Endodermal cell (in vitro differentiated cells): ENCODE results near the gene PSMB5. TPM values are rescaled to one million over a fixed set of nuclear protein-coding genes. Genes with fewer than 3 reads are reported as not detected.
"Not testable (repeated sequence)": the region's sequence is repeated elsewhere in the genome, so short reads cannot be mapped to it uniquely, and the experiment has no call there.

Source experiments
- DNase-seq: peaks from one replicate; pipeline ENCODE4 v3.0.0-alpha.2; 2017
- H3K27ac ChIP-seq: 2 replicates; pipeline ENCODE4 v1.5.1; 2013; ENCODE audit warnings: mild to moderate bottlenecking, low read depth, low read length, moderate library complexity
- H3K27me3 ChIP-seq: 2 replicates; pipeline ENCODE4 v1.6.1; 2013; ENCODE audit warnings: mild to moderate bottlenecking, low read length, moderate library complexity; ENCODE audit not compliant: insufficient read depth, control insufficient read depth, poor library complexity, severe bottlenecking
- H3K36me3 ChIP-seq: 2 replicates; pipeline ENCODE4 v1.7.0; 2013; ENCODE audit warnings: mild to moderate bottlenecking, low read length, moderate library complexity; ENCODE audit not compliant: control insufficient read depth, insufficient read depth
- H3K4me1 ChIP-seq: one replicate; pipeline ENCODE4 v1.7.0; 2013; ENCODE audit warnings: low read length; ENCODE audit not compliant: control insufficient read depth, insufficient read depth
- H3K4me3 ChIP-seq: 2 replicates; pipeline ENCODE4 v1.5.1; 2013; ENCODE audit warnings: mild to moderate bottlenecking, low read length, moderate library complexity
- H3K9ac ChIP-seq: 2 replicates; pipeline ENCODE4 v1.6.1; 2013; ENCODE audit warnings: mild to moderate bottlenecking, low read length, moderate library complexity; ENCODE audit not compliant: poor library complexity, severe bottlenecking; ENCODE audit errors: extremely low read depth
- H3K9me3 ChIP-seq: 2 replicates; pipeline ENCODE4 v1.6.1; 2013; ENCODE audit warnings: mild to moderate bottlenecking, low read length, moderate library complexity; ENCODE audit not compliant: control insufficient read depth
- H3K27ac Mint-ChIP-seq: 2 replicates; pipeline ENCODE4 v1.8.0; 2020; ENCODE audit warnings: mixed read lengths
- H3K27me3 Mint-ChIP-seq: 2 replicates; pipeline ENCODE4 v1.8.0; 2021; ENCODE audit warnings: mild to moderate bottlenecking, mixed read lengths; ENCODE audit not compliant: insufficient read depth
- H3K36me3 Mint-ChIP-seq: 2 replicates; pipeline ENCODE4 v1.8.0; 2020; ENCODE audit warnings: low read depth, mixed read lengths
- H3K4me1 Mint-ChIP-seq: 2 replicates; pipeline ENCODE4 v1.8.0; 2020; ENCODE audit warnings: mixed read lengths
- H3K4me3 Mint-ChIP-seq: 2 replicates; pipeline ENCODE4 v1.8.0; 2020; ENCODE audit warnings: mild to moderate bottlenecking, moderate library complexity, mixed read lengths
- H3K9me3 Mint-ChIP-seq: 2 replicates; pipeline ENCODE4 v1.8.0; 2020; ENCODE audit warnings: mild to moderate bottlenecking, mixed read lengths
- CTCF ChIP-seq: fragments of 200-600 bp; sonication (generic); conservative IDR thresholded peaks from 2 replicates; pipeline ENCODE4 v1.5.0; 2021; ENCODE audit warnings: antibody characterized with exemption, mild to moderate bottlenecking
- WGBS, 2 experiments: methylation state at CpG; one replicate each; pipeline versions ENCODE4 v1.1.5 to v1.1.7; 2013; ENCODE audit warnings: missing lambda C conversion rate in 2 of 2, mixed read lengths in 1 of 2; ENCODE audit not compliant: insufficient coverage in 1 of 2, insufficient read length in 1 of 2; 5-methylcytosine and 5-hydroxymethylcytosine counted together
- total RNA-seq, 2 donors: library from RNA; stranded (reverse); fragmentation: NEBNext Ultra II Directional in 1 of 2; extraction: Animal tissue kit (Norgen Biotek cat#: 25700) in 1 of 2; gene quantifications; 2 replicates in 1 of 2; 3 replicates in 1 of 2; pipeline ENCODE4 v1.2.1, GENCODE V29; 2021

PSMB5 gene
- total RNA-seq, 2 donors from 2014 or later: 227 to 257 TPM

- Histone ChIP-seq H3K27me3 (no peaks in the 10 kb centered on the region), H3K9me3 (no peaks in the 10 kb centered on the region), H3K36me3 (no peaks in the 10 kb centered on the region), H3K4me1 (peaks cover 4% of the 10 kb centered on the region), H3K9ac (no peak overlapping the region), H3K27ac (no peak overlapping the region), H3K4me3 (peak overlapping the region; percentile 92)
- Mint-ChIP-seq H3K27ac (no peak overlapping the region), H3K4me3 (peak overlapping the region; percentile 79), H3K9me3 (peaks cover 3% of the 10 kb centered on the region), H3K27me3 (no peaks in the 10 kb centered on the region), H3K36me3 (no peaks in the 10 kb centered on the region), H3K4me1 (peaks cover 19% of the 10 kb centered on the region)
- TF ChIP-seq CTCF: no peak
- WGBS, 2 experiments: 61 to 82% methylated on average over 2 of the region's 3 CpGs
- no peak for DNase-seq
These were observed 29.1 kb downstream of the PSMB5 start for GRCh38 chr14:23005451-23006187.

- not testable (repeated sequence) for H3K27ac Mint-ChIP-seq, H3K4me3 ChIP-seq, H3K27me3 ChIP-seq, H3K4me1 ChIP-seq, H3K9me3 ChIP-seq, H3K27me3 Mint-ChIP-seq, H3K9me3 Mint-ChIP-seq, DNase-seq, H3K9ac ChIP-seq, H3K4me3 Mint-ChIP-seq, H3K36me3 Mint-ChIP-seq, H3K27ac ChIP-seq, H3K36me3 ChIP-seq
- WGBS, 2 experiments: 80 to 92% methylated on average over 1 to 4 of the region's 4 CpGs
- peaks cover 24% of the 10 kb centered on the region for H3K4me1 Mint-ChIP-seq
These were observed 30.4 kb downstream of the PSMB5 start for GRCh38 chr14:23004274-23004673.

GRCh38 chr14:23002592-23002991, 32.1 kb downstream of the PSMB5 start:
- Histone ChIP-seq H3K9me3 (no peaks in the 10 kb centered on the region), H3K27me3 (no peaks in the 10 kb centered on the region), H3K4me3 (no peak overlapping the region), H3K36me3 (no peaks in the 10 kb centered on the region), H3K4me1 (peaks cover 4% of the 10 kb centered on the region), H3K27ac (no peak overlapping the region), H3K9ac (no peak overlapping the region)
- TF ChIP-seq CTCF: no peak
- 86 to 89% methylated on average over 1 to 3 of the region's 3 CpGs for WGBS, 2 experiments
- Mint-ChIP-seq H3K9me3 (no peaks in the 10 kb centered on the region), H3K4me1 (peaks cover 26% of the 10 kb centered on the region), H3K4me3 (no peak overlapping the region), H3K36me3 (no peaks in the 10 kb centered on the region), H3K27me3 (no peaks in the 10 kb centered on the region), H3K27ac (no peak overlapping the region)
- no peak for DNase-seq

DNA sequence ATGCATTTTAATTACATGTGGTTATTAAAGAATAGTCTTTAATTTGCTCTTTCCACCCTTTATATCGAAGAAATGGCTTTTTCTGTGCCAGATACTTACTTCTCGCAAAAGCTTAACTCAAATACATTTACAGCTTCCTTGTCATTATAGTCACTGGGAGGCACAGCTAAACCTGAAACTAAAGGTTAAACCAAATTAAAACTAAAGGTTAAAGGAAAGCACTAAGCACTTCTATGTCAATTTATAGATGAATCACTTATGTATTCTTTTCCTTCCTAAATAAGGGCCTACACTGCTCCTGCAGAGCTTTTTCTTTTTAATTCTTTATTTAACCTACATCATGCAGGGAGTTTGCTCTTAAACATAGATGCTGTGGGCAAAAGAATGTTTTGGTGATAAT, 33.8 kb downstream of the PSMB5 start:
- Histone ChIP-seq H3K9ac (no peak overlapping the region), H3K27me3 (no peaks in the 10 kb centered on the region), H3K36me3 (no peaks in the 10 kb centered on the region), H3K4me1 (no peaks in the 10 kb centered on the region), H3K27ac (no peak overlapping the region), H3K4me3 (no peak overlapping the region), H3K9me3 (no peaks in the 10 kb centered on the region)
- TF ChIP-seq CTCF: no peak
- H3K9me3 Mint-ChIP-seq: no peaks in the 10 kb centered on the region
- no peak overlapping the region for H3K4me3 Mint-ChIP-seq
- no peak overlapping the region for H3K27ac Mint-ChIP-seq
- no peak for DNase-seq
- no peaks in the 10 kb centered on the region for H3K36me3 Mint-ChIP-seq
- WGBS, 2 experiments: 97 to 100% methylated on average over 2 of the region's 2 CpGs
- no peaks in the 10 kb centered on the region for H3K27me3 Mint-ChIP-seq
- peaks cover 15% of the 10 kb centered on the region for H3K4me1 Mint-ChIP-seq
